Skeletal muscle tissue (tissue), 4 donors: ENCODE data around the gene SNX30. TPM values are rescaled to one million over a fixed set of nuclear protein-coding genes. Genes with fewer than 3 reads are reported as not detected.

Experiments
- H3K27ac ChIP-seq: one replicate; pipeline ENCODE4 v1.7.0; 2013; ENCODE audit warnings: mild to moderate bottlenecking, low read depth, low read length, inconsistent platforms
- H3K27me3 ChIP-seq, 3 donors: one replicate each; pipeline ENCODE4 v1.7.0; 2013; ENCODE audit warnings: low read length in 3 of 3; ENCODE audit not compliant: control insufficient read depth in 3 of 3, insufficient read depth in 3 of 3
- H3K36me3 ChIP-seq, 3 donors: one replicate each; pipeline ENCODE4 v1.7.0; 2013; ENCODE audit warnings: low read length in 3 of 3; ENCODE audit not compliant: control insufficient read depth in 3 of 3, insufficient read depth in 3 of 3
- H3K4me1 ChIP-seq, 3 donors: one replicate each; pipeline ENCODE4 v1.7.0; 2013; ENCODE audit warnings: low read length in 3 of 3, mild to moderate bottlenecking in 3 of 3; ENCODE audit not compliant: control insufficient read depth in 3 of 3, insufficient read depth in 3 of 3
- H3K4me3 ChIP-seq, 3 donors: one replicate each; pipeline ENCODE4 v1.7.0; 2013; ENCODE audit warnings: low read length in 3 of 3
- H3K9ac ChIP-seq, 3 donors: one replicate each; pipeline ENCODE4 v1.7.0; 2013; ENCODE audit warnings: low read length in 3 of 3, mild to moderate bottlenecking in 3 of 3, moderate library complexity in 2 of 3, low read depth in 1 of 3
- H3K9me3 ChIP-seq, 3 donors: one replicate each; pipeline ENCODE4 v1.7.0; 2013; ENCODE audit warnings: low read length in 3 of 3; ENCODE audit not compliant: control insufficient read depth in 3 of 3
- total RNA-seq: library from RNA; depleted of rRNA; stranded (reverse); fragments of >200 nt; gene quantifications from one replicate; pipeline ENCODE4 v1.2.3, GENCODE V29; 2014
- donor health status: Osteomylitis.

The SNX30 gene
- total RNA-seq, 1 donor from 2014 or later = 8.9 TPM

GRCh38 chr9:112861638-112862555 is 111.3 kb downstream of the SNX30 start:
- Histone ChIP-seq H3K27me3 (no peaks in the 10 kb centered on the region), H3K9ac (no peak overlapping the region), H3K27ac (peak overlapping the region; percentile 32), H3K9me3 (no peaks in the 10 kb centered on the region), H3K36me3 (peaks cover 3 to 4% (median 4%) of the 10 kb centered on the region in 3 donors), H3K4me1 (peaks cover 0 to 6% (median 0%) of the 10 kb centered on the region in 3 donors), H3K4me3 (no peak overlapping the region)

- Histone ChIP-seq H3K9me3 (no peaks in the 10 kb centered on the region), H3K9ac (no peak overlapping the region), H3K36me3 (peaks cover 3 to 4% (median 4%) of the 10 kb centered on the region in 3 donors), H3K27me3 (no peaks in the 10 kb centered on the region), H3K4me3 (no peak overlapping the region), H3K27ac (peak overlapping the region; percentile 60), H3K4me1 (peaks cover 0 to 11% (median 0%) of the 10 kb centered on the region in 3 donors)
Observed at GRCh38 chr9:112863214-112863613, 112.7 kb downstream of the SNX30 start.

DNA sequence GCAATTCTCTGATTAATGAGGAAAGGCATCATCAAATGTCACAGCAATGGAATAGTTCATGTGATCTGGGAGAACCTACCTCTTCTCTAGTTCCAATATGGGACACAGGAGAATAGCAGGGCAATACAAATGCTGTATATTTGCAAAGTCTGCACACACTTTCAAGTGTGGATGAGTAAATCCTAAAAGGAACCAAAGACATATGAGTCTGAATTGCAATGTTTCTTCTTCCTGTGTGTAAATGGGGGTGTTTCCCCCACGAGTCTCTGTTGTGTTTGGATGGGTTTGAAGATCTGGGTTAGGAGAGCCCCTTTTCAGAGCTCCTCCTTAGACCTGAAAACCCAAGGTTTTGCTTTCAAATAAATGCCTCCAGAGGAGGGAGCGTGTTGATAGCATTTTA is 113.2 kb downstream of the SNX30 start:
- Histone ChIP-seq H3K27me3 (no peaks in the 10 kb centered on the region), H3K36me3 (peaks cover 3 to 4% (median 4%) of the 10 kb centered on the region in 3 donors), H3K4me3 (no peak overlapping the region), H3K27ac (no peak overlapping the region), H3K4me1 (peaks cover 0 to 16% (median under 1%) of the 10 kb centered on the region in 3 donors), H3K9ac (no peak overlapping the region), H3K9me3 (no peaks in the 10 kb centered on the region)

GRCh38 chr9:112864403-112864802 is 113.8 kb downstream of the SNX30 start:
- Histone ChIP-seq H3K9me3 (no peaks in the 10 kb centered on the region), H3K9ac (no peak overlapping the region), H3K4me3 (no peak overlapping the region), H3K27ac (no peak overlapping the region), H3K4me1 (peaks cover 4 to 21% (median 6%) of the 10 kb centered on the region in 3 donors), H3K27me3 (no peaks in the 10 kb centered on the region), H3K36me3 (peaks cover 4 to 7% (median 6%) of the 10 kb centered on the region in 3 donors)

- Histone ChIP-seq H3K27me3 (no peaks in the 10 kb centered on the region), H3K9ac (no peak overlapping the region), H3K9me3 (no peaks in the 10 kb centered on the region), H3K27ac (no peak overlapping the region), H3K4me1 (peaks cover 5 to 21% (median 6%) of the 10 kb centered on the region in 3 donors), H3K36me3 (peaks cover 4 to 7% (median 6%) of the 10 kb centered on the region in 3 donors), H3K4me3 (no peak overlapping the region)
Observed at GRCh38 chr9:112864982-112865381, 114.4 kb downstream of the SNX30 start.

DNA sequence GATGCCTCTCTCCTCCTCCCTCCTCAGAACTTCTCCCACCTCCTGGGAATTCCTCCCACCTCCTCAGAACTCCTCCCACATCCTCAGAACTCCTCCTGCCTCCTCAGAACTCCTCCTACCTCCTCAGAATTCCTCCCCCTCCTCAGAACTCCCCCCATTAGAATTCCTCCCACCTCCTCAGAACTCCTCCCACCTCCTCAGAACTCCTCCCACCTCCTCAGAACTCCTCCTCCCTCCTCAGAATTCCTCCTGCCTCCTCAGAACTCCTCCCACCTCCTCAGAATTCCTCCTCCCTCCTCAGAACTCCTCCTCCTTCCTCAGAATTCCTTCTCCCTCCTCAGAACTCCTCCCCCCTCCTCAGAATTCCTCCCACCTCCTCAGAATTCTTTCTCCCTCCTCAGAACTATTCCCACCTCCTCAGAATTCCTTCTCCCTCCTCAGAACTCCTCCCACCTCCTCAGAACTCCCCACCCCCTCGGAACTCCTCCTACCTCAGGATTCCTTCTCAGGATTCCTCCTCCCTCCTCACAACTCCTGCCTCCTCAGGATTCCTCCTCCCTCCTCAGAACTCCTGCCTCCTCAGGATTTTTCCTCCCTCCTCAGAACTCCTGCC is 116.2 kb downstream of the SNX30 start:
- peaks cover 4 to 13% (median 10%) of the 10 kb centered on the region in 3 donors for H3K36me3 ChIP-seq
- H3K9me3 ChIP-seq = no peaks in the 10 kb centered on the region
- no peak overlapping the region for H3K9ac ChIP-seq

DNA sequence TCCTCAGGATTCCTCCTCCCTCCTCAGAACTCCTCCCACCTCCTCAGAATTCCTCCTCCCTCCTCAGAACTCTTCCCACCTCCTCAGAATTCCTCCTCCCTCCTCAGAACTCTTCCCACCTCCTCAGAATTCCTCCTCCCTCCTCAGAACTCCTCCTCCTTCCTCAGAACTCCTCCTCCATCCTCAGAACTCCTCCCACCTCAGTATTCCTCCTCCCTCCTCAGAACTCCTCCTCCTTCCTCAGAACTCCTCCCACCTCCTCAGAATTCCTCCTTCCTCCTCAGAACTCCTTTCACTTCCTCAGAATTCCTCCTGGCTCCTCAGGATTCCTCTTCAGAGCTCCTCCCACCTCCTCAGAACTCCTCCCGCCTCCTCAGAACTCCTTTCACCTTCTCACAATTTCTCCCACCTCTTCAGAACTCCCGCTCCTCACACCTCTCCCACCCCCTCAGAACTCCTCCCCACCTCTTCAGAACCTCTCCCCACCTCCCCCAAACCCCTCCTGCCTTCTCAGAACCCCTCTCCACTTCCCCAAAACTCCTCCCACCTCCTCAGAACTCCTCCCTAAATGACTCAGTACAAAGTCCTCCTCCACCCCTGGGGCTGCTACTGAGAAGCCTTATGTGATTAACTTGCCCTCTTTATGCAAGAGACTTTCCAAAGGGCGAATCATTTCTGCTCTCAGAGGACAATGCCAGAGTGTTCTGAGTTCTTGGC is 116.9 kb downstream of the SNX30 start:
- no peak overlapping the region for H3K27ac ChIP-seq
- H3K4me1 ChIP-seq = peaks cover 5 to 18% (median 6%) of the 10 kb centered on the region in 3 donors
- H3K4me3 ChIP-seq = no peak overlapping the region
- no peak overlapping the region for H3K9ac ChIP-seq
- peaks cover 4 to 13% (median 10%) of the 10 kb centered on the region in 3 donors for H3K36me3 ChIP-seq
- no peaks in the 10 kb centered on the region for H3K9me3 ChIP-seq
- H3K27me3 ChIP-seq = no peaks in the 10 kb centered on the region

More for the DNA sequence above, 116.2 kb downstream of the SNX30 start:
- no peak overlapping the region for H3K27ac ChIP-seq
- peaks cover 5 to 21% (median 6%) of the 10 kb centered on the region in 3 donors for H3K4me1 ChIP-seq
- no peaks in the 10 kb centered on the region for H3K27me3 ChIP-seq
- no peak overlapping the region for H3K4me3 ChIP-seq

DNA sequence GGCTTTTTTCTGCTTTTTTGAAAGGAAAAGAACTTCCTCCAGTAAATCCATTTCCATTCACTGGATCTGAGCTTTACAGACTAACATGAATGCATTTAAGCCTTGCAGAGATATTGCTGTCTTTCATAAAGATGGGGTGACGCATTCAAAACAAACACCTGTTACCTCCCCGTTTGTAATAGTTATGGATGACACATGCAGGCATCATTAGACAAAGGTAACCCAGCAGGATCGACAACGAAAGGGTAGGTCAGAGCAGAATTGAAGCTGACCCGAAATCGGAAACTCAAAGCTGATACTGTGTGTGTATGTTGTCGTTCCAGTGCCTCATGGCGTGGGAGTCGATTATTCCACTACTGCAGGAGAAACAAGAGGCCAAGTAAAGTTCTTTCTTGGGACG is 117.9 kb downstream of the SNX30 start:
- H3K9ac ChIP-seq = no peak overlapping the region

GRCh38 chr9:112869041-112869529 is 118.5 kb downstream of the SNX30 start:
- Histone ChIP-seq H3K9me3 (no peaks in the 10 kb centered on the region), H3K27me3 (no peaks in the 10 kb centered on the region), H3K4me1 (peaks cover 5 to 15% (median 6%) of the 10 kb centered on the region in 3 donors), H3K4me3 (no peak overlapping the region), H3K36me3 (peaks cover 4 to 13% (median 10%) of the 10 kb centered on the region in 3 donors), H3K27ac (no peak overlapping the region), H3K9ac (peak overlapping the region in 1 of 3 donors; percentile 18)

More for the DNA sequence above, 117.9 kb downstream of the SNX30 start:
- peaks cover 4 to 13% (median 10%) of the 10 kb centered on the region in 3 donors for H3K36me3 ChIP-seq
- peaks cover 5 to 15% (median 6%) of the 10 kb centered on the region in 3 donors for H3K4me1 ChIP-seq
- no peak overlapping the region for H3K4me3 ChIP-seq
- no peak overlapping the region for H3K27ac ChIP-seq
- H3K27me3 ChIP-seq = no peaks in the 10 kb centered on the region
- no peaks in the 10 kb centered on the region for H3K9me3 ChIP-seq
